NCI-H526 (cell line): ENCODE results near the gene ETV6.
A peak's percentile ranks its signal among the peaks of the same experiment; 100 is the strongest.

Experiments
- DNase-seq, 2 experiments: peaks; one replicate each; lab custom pipeline; 2025; lab: John Stamatoyannopoulos, UW

Gene ETV6

GRCh38 chr12:11718105-11718504 lies 68.6 kb downstream of the ETV6 start:
- DNase-seq: no peak

DNA sequence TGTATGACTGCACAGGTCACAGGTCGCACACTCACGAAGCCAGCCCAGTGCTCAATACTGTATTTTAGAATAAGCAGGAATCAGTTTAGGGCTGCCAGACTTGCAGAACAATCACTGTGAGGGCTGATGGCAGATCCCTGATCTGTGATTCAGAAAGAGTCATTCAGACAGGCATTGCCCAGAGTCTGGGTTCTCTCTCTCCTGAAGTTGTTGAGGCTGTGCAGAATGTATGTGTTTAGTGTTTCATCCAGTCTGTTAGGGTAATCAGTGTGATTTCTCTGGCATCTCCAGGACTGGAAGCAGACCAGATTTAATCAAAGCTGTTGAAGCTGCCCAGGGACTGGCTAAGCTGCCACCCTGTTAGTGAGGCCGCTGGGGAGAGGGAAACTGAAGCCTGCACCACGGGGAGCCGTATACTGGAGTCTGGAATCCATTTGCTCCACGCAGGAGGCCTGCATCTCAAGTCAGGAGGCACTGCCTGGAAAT lies 69.3 kb downstream of the ETV6 start:
- DNase-seq: peak in 1 of 2 experiments; percentile 14

- DNase-seq: no peak
Observed at GRCh38 chr12:11719678-11720099, 70.2 kb downstream of the ETV6 start.

DNA sequence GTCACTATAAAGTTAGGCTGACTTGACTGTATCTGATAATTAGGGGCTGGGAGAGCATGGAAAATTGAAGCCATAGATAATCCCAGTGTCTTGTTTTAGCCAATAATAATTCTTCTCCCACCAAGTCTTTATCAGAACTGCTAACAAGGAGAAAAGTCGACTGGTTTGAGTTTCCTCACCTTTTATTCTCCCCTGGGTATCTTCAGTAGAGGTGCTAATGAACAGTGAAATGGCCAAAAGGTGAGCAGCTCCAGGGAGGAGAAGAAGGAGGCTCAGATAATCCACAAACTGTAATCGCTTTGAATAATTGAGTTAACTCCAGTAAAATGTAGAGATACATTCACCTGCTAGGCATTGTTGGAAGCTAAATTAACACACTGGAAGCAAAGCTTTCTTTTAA lies 72.6 kb downstream of the ETV6 start:
- no peak for DNase-seq

- no peak for DNase-seq
Observed at GRCh38 chr12:11722578-11723138, 73.2 kb downstream of the ETV6 start.

- no peak for DNase-seq
Observed at GRCh38 chr12:11723993-11724392, 74.5 kb downstream of the ETV6 start.

DNA sequence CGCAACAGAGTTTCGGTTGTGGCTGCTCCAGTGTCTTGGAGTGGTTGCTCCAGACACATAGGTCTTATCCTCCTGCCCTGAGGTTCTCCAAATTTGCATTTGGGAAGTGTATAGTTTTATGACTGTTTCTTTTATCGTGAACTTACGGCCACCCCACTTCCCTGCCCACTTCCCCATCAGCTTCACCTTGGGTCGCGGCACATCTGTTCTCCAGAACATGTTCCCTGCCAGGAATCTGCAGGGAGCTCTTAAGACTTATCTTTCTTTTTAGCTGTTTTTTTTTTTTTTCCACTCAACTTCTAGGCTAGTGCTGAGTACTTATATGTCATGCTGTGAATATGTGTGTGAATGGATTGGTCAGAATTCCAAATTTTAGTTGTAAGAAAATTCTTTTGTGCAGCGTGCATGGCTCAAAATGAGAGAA lies 75.4 kb downstream of the ETV6 start:
- DNase-seq: no peak

DNA sequence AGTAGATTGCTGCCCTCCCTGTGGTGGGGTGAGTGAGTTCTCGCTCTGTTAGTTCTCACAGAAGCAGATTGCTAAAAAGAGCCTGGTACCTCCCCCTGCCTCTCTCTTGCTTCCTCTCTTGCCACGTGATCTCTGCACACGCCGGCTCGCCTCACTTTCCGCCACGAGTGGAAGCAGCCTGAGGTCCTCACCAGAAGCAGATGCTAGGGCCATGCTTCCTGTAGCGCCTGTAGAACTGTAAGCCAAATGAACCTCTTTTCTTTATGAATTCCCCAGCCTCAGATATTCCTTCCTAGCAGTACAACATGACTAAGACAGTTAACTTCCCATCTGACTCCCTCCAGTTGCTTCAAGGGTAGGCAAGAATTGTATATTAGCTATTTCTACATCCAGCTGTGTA lies 76.2 kb downstream of the ETV6 start:
- no peak for DNase-seq

GRCh38 chr12:11726659-11727058 lies 77.2 kb downstream of the ETV6 start:
- no peak for DNase-seq

DNA sequence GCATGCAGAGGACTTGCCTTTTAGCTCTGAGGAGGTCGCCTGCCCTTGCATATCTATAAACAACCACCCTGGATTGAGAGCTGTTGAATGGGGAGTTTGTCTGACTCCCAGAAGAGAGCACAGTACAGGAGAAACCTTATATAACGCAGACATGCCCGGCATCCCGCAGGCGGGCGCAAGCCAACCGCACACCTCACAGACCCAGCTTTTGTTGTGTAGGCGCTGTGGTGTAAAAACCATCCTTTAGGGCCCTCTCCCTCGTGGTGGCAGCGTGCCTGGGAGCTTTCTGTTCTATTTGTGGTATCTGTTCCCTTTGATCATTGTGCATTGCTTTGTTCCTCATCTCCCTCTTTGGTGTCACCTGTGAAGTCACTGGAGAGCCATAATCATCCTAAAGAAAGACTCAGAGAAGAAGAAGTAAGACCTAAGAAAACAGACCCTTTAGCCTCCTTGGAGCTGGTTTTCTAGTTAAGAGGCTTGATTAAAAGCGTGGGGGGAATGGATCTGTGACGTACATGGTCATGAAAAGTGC lies 77.7 kb downstream of the ETV6 start:
- DNase-seq: peak in 1 of 2 experiments; percentile 7

GRCh38 chr12:11728154-11728755 lies 78.8 kb downstream of the ETV6 start:
- peak in 1 of 2 experiments; percentile 27 for DNase-seq

GRCh38 chr12:11729008-11729407 lies 79.5 kb downstream of the ETV6 start:
- DNase-seq: peak; percentile 63 to 72

- no peak for DNase-seq
Observed at GRCh38 chr12:11729439-11730150, 80.1 kb downstream of the ETV6 start.

DNA sequence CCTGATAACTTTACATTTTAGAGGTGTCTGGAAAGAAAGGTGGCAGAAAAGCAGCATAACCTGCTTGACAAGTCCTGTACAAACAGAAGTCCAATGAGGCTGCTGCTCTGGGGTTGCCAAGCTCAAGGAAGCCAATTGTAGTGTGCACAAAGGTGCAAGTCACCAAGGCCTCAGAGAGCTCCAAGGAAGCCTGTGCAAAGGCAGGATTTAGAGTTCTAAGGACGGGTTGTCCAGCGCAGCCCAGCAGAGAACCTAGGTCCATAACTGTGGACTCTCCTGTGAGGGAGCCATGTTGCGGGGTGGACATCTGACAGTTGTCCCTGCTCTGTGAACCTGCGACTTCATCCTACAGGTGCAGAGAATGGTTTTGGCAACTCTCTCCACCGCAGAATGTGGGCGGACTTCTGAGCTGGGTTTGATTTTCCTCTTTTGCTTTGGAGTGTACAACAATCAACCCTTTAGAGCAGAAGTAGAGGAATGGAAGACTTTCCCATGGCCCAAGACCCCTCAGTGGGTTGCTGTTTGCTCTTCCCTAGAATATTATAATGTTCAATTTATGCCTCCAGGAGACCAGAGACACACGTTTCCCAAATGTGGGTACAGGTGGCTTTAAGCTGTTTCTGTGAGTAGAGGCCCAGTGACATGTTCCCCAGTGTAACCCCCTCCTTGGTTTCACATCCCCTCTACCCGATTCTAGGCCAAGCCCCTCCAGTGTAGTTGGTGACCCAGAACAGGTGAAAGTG lies 81.0 kb downstream of the ETV6 start:
- peak; percentile 95 to 96 for DNase-seq

GRCh38 chr12:11731042-11731357 lies 81.5 kb downstream of the ETV6 start:
- no peak for DNase-seq

GRCh38 chr12:11731455-11731854 lies 82.0 kb downstream of the ETV6 start:
- DNase-seq: peak in 1 of 2 experiments; percentile 32

DNA sequence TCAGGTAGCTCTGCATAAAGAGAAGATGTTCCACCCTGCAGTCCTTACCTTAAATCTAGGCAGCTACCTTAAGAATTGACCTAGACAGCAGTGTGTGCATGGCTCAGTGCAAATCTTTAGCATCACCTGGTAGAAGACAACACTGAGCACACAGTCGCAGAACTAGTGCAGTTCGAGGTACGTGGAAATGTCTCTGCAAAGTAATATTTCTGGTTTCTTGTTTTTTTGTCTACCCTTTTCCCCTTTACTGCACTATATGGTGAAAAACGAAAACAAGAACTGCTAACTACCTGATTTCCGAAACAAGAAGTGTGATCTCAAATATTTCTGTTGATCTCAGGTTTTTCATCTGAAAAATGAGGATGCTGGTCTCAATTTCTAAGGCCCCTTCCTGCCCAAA lies 82.5 kb downstream of the ETV6 start:
- DNase-seq: no peak

DNA sequence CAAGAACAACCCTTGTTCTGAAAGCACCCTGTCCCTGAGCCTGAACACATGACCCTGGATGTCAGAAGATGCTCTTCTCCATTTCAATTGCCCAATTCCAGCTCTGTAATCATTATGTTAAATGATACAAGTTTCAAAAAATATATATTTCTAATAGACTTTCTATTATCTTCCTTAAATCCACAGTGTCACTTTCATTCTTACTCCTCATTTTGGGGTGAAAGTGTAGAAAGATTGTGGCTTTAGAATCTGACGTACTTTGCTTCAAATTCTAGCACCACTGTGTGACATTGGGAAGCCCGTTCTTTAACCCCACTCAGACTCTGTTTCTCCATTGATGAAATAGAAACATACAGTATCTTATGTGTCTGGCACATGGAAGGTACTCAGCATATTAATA lies 83.2 kb downstream of the ETV6 start:
- no peak for DNase-seq

GRCh38 chr12:11734580-11735180 lies 85.2 kb downstream of the ETV6 start:
- no peak for DNase-seq

DNA sequence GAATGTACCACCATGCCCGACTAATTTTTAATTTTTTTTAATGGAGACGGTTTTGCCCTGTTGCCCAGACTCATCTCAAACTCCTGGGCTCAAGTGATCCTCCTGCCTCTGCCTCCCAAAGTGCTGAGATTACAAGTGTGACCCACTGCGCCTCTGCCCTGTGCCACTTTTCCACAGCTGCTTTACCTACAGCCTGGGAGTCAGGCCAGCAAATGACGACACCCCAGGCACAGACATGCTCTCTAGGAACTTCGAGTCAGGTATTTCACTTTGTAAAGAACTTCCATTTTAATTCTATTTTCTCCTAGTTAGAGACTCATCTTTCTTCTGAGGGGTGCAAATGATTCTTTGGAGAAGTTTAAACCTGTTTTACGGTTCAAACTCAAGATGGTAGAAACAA lies 89.0 kb downstream of the ETV6 start:
- no peak for DNase-seq

DNA sequence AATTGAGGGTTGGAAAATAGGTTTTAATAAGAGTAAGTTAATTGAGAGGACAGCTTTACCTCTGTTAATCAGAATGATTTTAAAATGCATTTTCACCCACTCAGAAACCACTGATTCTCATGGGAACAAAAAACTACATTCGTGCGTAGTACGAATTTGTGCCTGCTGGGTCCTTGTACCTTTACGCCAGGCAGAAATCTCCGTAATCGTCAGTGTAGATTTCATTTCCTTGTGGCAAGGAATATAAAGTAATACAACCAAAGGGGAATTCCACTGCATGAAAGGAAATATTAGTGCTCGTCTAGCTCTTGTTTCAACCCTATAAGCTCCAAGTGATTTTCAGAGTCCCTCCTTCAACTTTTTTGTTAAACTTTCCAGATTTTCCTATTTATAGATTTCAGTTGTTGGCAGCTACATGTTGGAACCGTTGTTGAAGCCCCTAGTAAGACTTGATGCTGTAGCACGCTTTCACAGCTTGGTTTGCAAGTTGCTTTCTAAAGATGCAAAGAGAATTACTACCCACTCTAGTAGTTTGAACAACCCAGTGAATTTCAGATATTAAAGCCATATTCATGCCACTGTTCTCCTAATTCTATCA lies 90.6 kb downstream of the ETV6 start:
- DNase-seq: no peak
